ENCODE results near the gene SYPL1.

- TF ChIP-seq EZH2 (IDR thresholded peaks at IDR 0.05; ENCODE audit: borderline replicate concordance, low read length) (no peak), CTCF (conservative IDR thresholded peaks at IDR 0.05 in 1 of 2, IDR thresholded peaks at IDR 0.05 in 1 of 2; ENCODE audit: extremely low read depth in 1 of 2, insufficient read depth in 1 of 2, low read depth in 1 of 2, low read length in 2 of 2) (no peak)
Measured at GRCh38 chr7:106067678-106068077, 44.4 kb downstream of the SYPL1 start.
